Neural cell (in vitro differentiated cells): Measurements from ENCODE around the gene GTF2F1. TPM values are rescaled to one million over a fixed set of nuclear protein-coding genes. Genes with fewer than 3 reads are reported as not detected.
A peak's percentile ranks its signal among the peaks of the same experiment; 100 is the strongest.

Source experiments
- H2AFZ ChIP-seq: fragments of 200-600, 300-800 bp; sonication (generic), shearing (Covaris generic); 2 replicates; pipeline ENCODE4 v1.6.0; 2014; ENCODE audit warnings: low read depth, mild to moderate bottlenecking, antibody characterized with exemption, low read length, moderate library complexity
- H3F3A ChIP-seq: fragments of 200-600 bp; shearing (Covaris generic); 2 replicates; pipeline ENCODE4 v1.6.1; 2016; ENCODE audit warnings: mild to moderate bottlenecking, moderate library complexity, mixed read lengths, antibody characterized with exemption, low read length; ENCODE audit not compliant: insufficient read depth, poor library complexity, severe bottlenecking
- H3K27ac ChIP-seq: fragments of 200-600, 300-800 bp; sonication (generic), shearing (Covaris generic); 2 replicates; pipeline ENCODE4 v1.5.1; 2014; ENCODE audit warnings: mild to moderate bottlenecking, low read length, moderate library complexity
- H3K27me3 ChIP-seq: fragments of 300-800, 200-600 bp; sonication (generic), shearing (Covaris generic); 2 replicates; pipeline ENCODE4 v1.6.0; 2014; ENCODE audit warnings: mild to moderate bottlenecking, low read depth, low read length, moderate library complexity; ENCODE audit not compliant: insufficient read depth
- H3K36me3 ChIP-seq: fragments of 300-800, 200-600 bp; sonication (generic), shearing (Covaris generic); 2 replicates; pipeline ENCODE4 v1.5.1; 2014; ENCODE audit warnings: mild to moderate bottlenecking, antibody characterized with exemption, low read length, moderate library complexity; ENCODE audit not compliant: insufficient read depth
- H3K4me2 ChIP-seq: fragments of 300-800, 200-600 bp; sonication (generic), shearing (Covaris generic); 2 replicates; pipeline ENCODE4 v1.6.0; 2014; ENCODE audit warnings: mild to moderate bottlenecking, low read length
- H3K4me3 ChIP-seq: fragments of 300-800, 200-600 bp; sonication (generic), shearing (Covaris generic); 2 replicates; pipeline ENCODE4 v1.5.1; 2014; ENCODE audit warnings: mild to moderate bottlenecking, low read length, moderate library complexity
- H3K79me2 ChIP-seq: fragments of 200-600 bp; shearing (Covaris generic); replicated peaks from 2 replicates; pipeline ENCODE4 v1.6.0; 2014; ENCODE audit warnings: mild to moderate bottlenecking, low read length, moderate library complexity; ENCODE audit not compliant: insufficient read depth
- H3K9ac ChIP-seq: fragments of 300-800, 200-600 bp; sonication (generic), shearing (Covaris generic); 2 replicates; pipeline ENCODE4 v1.6.1; 2016; ENCODE audit warnings: mild to moderate bottlenecking, low read length, mixed read lengths
- H3K9me2 ChIP-seq: fragments of 200-600 bp; shearing (Covaris generic); 2 replicates; pipeline ENCODE4 v1.6.1; 2016; ENCODE audit warnings: mild to moderate bottlenecking, low read length, mixed read lengths; ENCODE audit not compliant: insufficient read depth
- H3K9me3 ChIP-seq: fragments of 200-600, 300-800 bp; sonication (generic), shearing (Covaris generic); 2 replicates; pipeline ENCODE4 v1.6.1; 2016; ENCODE audit warnings: mild to moderate bottlenecking, mixed run types, low read length, moderate library complexity, mixed read lengths
- H4K20me1 ChIP-seq: fragments of 200-600 bp; shearing (Covaris generic); 2 replicates; pipeline ENCODE4 v1.6.1; 2016; ENCODE audit warnings: mild to moderate bottlenecking, mixed run types; ENCODE audit not compliant: insufficient read depth
- CTCF ChIP-seq: fragments of 450-650 bp; IDR thresholded peaks from 2 replicates; pipeline ENCODE4 v1.5.1; 2014; ENCODE audit warnings: antibody characterized with exemption, mild to moderate bottlenecking, moderate library complexity; ENCODE audit not compliant: poor library complexity, severe bottlenecking
- EP300 ChIP-seq: fragments of 450-650 bp; conservative IDR thresholded peaks from 2 replicates; pipeline ENCODE4 v1.6.1; 2014; ENCODE audit warnings: antibody characterized with exemption, mild to moderate bottlenecking, moderate library complexity; ENCODE audit not compliant: poor library complexity, severe bottlenecking
- EZH2 ChIP-seq: fragments of 200-600, 300-800 bp; shearing (Covaris generic), sonication (generic); IDR thresholded peaks from 2 replicates; pipeline ENCODE4 v1.6.1; 2014; ENCODE audit warnings: antibody characterized with exemption, low read length, borderline replicate concordance, mild to moderate bottlenecking; ENCODE audit not compliant: insufficient read depth, poor library complexity, severe bottlenecking
- MXI1 ChIP-seq: fragments of 450-650 bp; conservative IDR thresholded peaks from 2 replicates; pipeline ENCODE4 v1.6.1; 2014; ENCODE audit warnings: antibody characterized with exemption, mild to moderate bottlenecking; ENCODE audit not compliant: poor library complexity, severe bottlenecking
- POLR2AphosphoS5 ChIP-seq: IDR thresholded peaks from 2 replicates; pipeline ENCODE4 v1.6.1; 2012
- polyA plus RNA-seq: library from polyadenylated mRNA; depleted of rRNA; stranded (reverse); fragments of >200 nt; gene quantifications from 2 replicates; pipeline ENCODE4 v1.2.3, GENCODE V29; 2014
- TF ChIP-seq, protein P1 (sequence below): IDR thresholded peaks from 2 replicates; pipeline ENCODE4 v1.6.1; 2012; ENCODE audit warnings: borderline replicate concordance

Gene GTF2F1
- polyA plus RNA-seq, 1 donor from 2014 or later, result 53.9 TPM

- H2AFZ ChIP-seq, result no peak overlapping the region
- no peaks in the 10 kb centered on the region for H3F3A ChIP-seq
- H3K79me2 ChIP-seq, result peaks cover 19% of the 10 kb centered on the region
- H4K20me1 ChIP-seq, result peaks cover 13% of the 10 kb centered on the region
- H3K9me2 ChIP-seq, result no peaks in the 10 kb centered on the region
- no peak overlapping the region for H3K27ac ChIP-seq
- TF ChIP-seq POLR2AphosphoS5, result no peak
- no peak for TF ChIP-seq EZH2
- TF ChIP-seq EP300, result no peak
- TF ChIP-seq CTCF, result no peak
- TF ChIP-seq, protein P1, sequence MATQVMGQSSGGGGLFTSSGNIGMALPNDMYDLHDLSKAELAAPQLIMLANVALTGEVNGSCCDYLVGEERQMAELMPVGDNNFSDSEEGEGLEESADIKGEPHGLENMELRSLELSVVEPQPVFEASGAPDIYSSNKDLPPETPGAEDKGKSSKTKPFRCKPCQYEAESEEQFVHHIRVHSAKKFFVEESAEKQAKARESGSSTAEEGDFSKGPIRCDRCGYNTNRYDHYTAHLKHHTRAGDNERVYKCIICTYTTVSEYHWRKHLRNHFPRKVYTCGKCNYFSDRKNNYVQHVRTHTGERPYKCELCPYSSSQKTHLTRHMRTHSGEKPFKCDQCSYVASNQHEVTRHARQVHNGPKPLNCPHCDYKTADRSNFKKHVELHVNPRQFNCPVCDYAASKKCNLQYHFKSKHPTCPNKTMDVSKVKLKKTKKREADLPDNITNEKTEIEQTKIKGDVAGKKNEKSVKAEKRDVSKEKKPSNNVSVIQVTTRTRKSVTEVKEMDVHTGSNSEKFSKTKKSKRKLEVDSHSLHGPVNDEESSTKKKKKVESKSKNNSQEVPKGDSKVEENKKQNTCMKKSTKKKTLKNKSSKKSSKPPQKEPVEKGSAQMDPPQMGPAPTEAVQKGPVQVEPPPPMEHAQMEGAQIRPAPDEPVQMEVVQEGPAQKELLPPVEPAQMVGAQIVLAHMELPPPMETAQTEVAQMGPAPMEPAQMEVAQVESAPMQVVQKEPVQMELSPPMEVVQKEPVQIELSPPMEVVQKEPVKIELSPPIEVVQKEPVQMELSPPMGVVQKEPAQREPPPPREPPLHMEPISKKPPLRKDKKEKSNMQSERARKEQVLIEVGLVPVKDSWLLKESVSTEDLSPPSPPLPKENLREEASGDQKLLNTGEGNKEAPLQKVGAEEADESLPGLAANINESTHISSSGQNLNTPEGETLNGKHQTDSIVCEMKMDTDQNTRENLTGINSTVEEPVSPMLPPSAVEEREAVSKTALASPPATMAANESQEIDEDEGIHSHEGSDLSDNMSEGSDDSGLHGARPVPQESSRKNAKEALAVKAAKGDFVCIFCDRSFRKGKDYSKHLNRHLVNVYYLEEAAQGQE, result no peak
- H3K27me3 ChIP-seq, result no peaks in the 10 kb centered on the region
- H3K9ac ChIP-seq, result no peak overlapping the region
- no peak overlapping the region for H3K4me3 ChIP-seq
- H3K9me3 ChIP-seq, result no peaks in the 10 kb centered on the region
- H3K36me3 ChIP-seq, result no peaks in the 10 kb centered on the region
- H3K4me2 ChIP-seq, result no peak overlapping the region
Observed at GRCh38 chr19:6427131-6427530, 34.2 kb upstream of the GTF2F1 start.

GRCh38 chr19:6425732-6426620 is 33.0 kb upstream of the GTF2F1 start:
- TF ChIP-seq CTCF (peak; percentile 15), MXI1 (no peak)
- Histone ChIP-seq H3K4me2 (no peak overlapping the region), H3K4me3 (peak overlapping the region; percentile 54), H2AFZ (peak overlapping the region; percentile 41), H3K9ac (peak overlapping the region; percentile 59), H3K9me3 (no peaks in the 10 kb centered on the region), H3K27ac (peak overlapping the region; percentile 85), H3F3A (no peaks in the 10 kb centered on the region), H3K9me2 (no peaks in the 10 kb centered on the region), H4K20me1 (peaks cover 22% of the 10 kb centered on the region), H3K36me3 (no peaks in the 10 kb centered on the region), H3K27me3 (no peaks in the 10 kb centered on the region), H3K79me2 (peaks cover 31% of the 10 kb centered on the region)
